MV-4-11 (cell line): ENCODE data around the gene JAKMIP1.

Experiments used
- DNase-seq: peaks from one replicate; lab custom pipeline; 2025; lab: John Stamatoyannopoulos, UW

The JAKMIP1 gene

DNA sequence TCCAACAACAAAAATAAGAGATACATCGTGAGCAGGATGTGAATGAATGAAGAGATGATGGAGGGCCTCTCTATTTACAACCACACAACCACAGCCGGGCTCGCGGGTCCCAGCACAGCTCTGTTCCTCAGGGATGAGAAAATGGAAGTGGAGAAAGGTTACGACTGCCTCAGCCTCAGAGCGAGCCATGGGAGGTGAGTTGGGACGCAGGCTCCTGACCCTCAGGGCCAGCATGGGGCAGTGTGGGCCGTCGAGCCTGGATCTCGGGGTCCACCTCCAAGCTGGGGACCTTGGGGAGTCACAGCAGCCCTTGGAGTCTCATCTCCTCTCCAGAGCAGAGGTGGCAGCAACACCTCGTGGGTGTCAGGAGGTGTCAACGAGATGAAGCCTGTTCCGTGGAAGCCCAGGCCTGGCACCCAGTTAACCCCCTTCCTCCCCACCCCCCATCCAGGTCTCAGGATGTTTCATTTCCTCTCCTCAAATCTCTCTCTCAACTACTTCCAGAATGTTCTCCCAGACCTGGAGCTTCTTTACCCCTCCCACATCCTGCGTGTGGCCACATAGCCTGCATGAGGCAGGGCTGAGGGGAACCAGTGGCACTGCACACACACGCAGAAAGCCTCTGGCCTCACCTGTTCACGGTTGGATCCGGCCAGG is 208.1 kb downstream of the JAKMIP1 start:
- DNase-seq = no peak

- no peak for DNase-seq
These were observed 208.9 kb downstream of the JAKMIP1 start for GRCh38 chr4:5991405-5991804.

GRCh38 chr4:5990446-5991160 is 209.7 kb downstream of the JAKMIP1 start:
- no peak for DNase-seq

DNA sequence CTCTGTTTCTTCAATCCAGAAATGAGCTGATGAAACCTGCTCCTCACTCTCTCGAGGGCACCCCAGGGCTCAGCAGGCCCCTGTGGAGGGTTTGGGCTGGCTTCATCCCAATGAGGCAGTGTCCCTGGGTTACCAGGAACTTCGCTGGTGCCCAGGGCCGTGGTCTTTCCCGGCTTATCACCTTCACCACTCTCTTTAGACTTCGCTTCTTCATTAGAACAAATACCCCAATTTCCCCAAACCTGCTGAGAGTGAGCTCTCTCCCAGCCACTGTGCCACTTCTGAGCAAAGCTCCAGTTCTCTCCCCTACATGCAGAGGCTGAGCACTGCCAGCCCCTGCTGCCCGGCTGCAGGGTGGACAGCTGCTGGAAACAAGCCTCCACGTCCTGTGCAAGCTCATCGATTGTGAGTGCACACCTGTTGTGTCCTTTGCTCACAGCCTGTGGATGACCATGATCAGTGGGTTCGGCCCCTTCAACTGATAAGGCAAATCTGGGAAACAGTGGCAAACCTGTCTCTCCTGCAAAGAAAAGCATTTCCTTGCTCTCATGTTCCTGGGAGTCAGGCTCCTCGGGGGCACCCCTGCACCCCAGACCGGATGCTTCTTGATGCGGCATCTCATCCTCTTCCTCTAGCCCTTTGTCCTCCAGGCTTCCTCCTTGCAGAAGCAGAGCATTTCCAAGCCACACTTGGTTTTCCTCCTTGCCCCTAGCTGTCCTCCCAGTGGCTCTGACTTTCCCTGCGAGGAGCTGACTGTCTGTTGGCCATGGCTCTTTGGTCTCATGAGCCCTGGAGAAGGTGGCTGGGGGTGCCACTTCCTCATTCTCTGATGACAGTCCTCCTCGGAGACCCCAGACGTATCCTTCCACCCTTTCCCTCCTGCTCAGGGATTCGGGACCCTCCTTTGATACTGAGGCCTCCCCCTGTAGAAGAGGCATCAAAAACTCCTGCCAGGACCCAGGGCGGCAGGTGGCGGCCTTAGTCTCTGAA is 210.8 kb downstream of the JAKMIP1 start:
- DNase-seq = no peak

GRCh38 chr4:5988086-5988845 is 212.1 kb downstream of the JAKMIP1 start:
- DNase-seq = no peak

DNA sequence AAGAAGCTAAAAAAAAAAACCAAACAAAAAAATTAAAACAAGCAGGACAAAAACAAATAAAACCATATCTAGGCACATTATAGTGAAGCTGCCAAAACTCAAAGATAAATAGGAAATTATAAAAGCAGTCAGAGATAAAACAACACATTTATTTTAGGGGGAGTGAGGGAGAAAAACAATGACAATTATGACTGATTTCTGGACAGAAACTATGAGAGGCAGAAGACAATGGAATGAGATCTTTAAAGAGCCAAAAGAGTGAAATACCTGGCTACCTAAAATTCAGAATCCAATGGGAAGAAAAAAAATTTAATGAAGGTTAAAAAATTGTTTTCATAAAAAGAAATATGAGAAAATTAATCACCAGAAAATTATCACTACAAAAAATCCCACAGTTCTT is 215.5 kb downstream of the JAKMIP1 start:
- DNase-seq = no peak

DNA sequence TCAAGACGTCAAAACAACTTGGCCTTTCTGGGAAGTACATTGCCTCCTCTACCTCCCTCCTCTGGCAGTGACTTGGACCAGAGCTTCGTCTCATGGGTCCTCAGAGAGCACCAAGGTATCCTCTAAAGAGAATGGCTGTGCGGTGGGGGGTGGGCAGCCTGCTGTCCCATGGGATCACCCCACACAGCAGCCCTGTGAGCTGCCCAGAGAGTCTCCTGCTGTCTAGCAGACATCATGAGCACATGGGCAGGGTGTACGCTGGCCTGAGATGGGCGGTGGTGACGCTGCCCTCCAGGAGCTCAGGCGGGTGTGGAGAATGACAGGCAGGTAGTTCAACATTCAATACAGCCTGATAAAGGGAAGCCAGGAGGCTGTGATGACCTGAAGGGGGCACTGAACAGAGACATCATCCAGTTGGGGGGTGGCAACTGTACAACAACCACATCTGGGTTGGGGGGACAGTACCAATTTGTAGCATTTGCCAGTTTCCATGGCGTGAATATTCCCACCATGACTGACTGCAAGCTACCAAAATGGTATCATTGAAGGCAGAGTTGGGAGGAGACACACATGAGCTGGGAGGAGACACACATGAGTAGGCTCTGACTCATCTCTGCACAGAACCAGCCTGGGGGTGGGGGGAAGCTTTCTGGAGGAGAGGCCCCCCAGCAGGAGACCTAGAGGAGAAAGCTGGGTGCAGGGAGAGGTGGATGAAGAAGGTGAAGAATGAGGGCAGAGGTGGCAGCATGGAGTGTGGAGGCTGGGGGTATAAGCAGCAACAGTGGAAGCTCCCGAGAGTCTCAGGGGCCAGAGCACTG is 218.0 kb downstream of the JAKMIP1 start:
- no peak for DNase-seq

DNA sequence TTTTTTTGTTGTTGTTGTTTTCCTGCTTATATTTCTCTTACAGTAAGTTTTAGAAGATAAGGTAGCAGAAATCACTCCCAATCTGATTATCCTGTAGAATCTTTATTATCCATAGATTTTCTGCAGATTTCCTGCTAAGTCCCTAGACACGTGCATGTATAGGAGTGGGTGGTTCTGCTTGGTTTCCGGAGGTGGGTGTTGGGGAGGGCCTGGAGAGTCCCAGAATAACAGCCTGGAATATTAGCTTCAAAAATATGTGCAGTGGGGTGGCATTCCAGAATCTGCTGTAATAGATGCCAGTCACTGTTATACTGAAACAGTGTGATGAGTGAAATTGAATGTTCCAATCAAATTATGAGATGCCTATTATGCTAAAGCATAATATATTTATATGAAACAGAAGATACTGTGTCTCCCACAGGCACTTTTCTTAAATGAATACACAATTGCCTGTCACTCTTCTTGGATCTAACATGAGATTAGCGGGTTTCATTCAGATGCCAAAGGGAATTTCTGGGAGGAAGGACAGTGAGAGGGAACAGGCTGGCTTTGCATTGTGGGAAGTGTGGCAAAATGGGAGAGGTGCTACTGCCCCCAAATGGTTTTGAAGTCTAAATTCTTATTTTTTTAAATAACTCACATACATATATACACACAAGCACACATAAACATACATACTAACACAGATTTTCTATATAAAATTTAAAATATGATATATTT is 219.8 kb downstream of the JAKMIP1 start:
- DNase-seq = no peak

DNA sequence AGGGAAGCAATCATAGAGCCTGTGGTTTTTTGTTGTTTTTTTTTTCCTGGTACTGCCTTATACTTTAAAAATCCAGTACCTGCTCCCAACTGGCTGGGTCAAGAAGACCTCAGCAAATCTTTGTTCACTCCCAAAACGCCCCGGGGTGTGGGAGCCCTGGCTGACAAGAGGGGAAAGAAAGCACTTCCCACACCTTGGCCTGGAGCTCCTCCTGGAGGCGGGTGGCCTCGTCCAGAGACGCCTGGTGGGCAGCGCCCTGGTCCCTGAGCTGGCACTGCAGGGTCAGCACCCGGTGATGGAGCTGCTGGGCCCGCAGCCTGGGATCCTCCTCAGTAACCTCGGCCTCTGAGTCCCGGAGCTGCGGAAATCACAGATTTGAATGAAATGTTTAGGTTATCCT is 220.4 kb downstream of the JAKMIP1 start:
- DNase-seq = no peak

- no peak for DNase-seq
These were observed 223.4 kb downstream of the JAKMIP1 start for GRCh38 chr4:5976921-5977320.

GRCh38 chr4:5976431-5976830 is 223.9 kb downstream of the JAKMIP1 start:
- no peak for DNase-seq
